ENCODE data around the gene DPH2. TPM values are rescaled to one million over a fixed set of nuclear protein-coding genes. Genes with fewer than 3 reads are reported as not detected.

DPH2 gene
- total and polyA plus RNA-seq, 2 of the 8 experiments (the other 6 are each of a cell fraction or from before 2014, with no cell fraction given): 64.9 to 92.1 TPM

DNA sequence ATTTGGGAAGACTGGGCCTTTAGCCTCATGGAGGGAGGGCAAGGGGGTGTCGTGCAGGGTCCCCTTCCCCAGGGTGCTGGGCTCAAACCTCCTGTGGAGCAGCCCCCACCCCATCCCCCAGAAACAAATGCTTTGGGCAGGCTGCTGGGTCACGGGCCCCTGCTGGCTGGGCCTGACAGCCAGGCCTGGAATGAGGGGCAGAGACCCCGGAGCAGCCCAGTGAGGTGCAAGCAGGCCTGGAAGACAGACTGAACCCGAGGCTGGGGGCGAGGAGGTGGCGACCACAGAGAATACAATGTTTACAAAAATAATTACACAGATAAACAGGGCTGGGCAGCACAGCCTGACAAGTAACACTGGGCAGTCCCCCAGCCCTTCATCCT, 26.9 kb downstream of the DPH2 start:
- Histone ChIP-seq H3K14ac (ENCODE audit: insufficient read length) (no peak overlapping the region), H2BK12ac (ENCODE audit: low read depth, low read length) (no peak overlapping the region), H2AFZ (ENCODE audit: low read length) (no peak overlapping the region), H4K8ac (ENCODE audit: extremely low read depth, insufficient read depth, low read length) (no peak overlapping the region), H3K4ac (replicated peaks; ENCODE audit: insufficient read length, low read depth, low read length) (no peak overlapping the region), H3K18ac (ENCODE audit: extremely low read depth, low read length) (no peak overlapping the region), H4K5ac (ENCODE audit: insufficient read length, low read depth, low read length) (no peak overlapping the region), H2BK120ac (replicated peaks; ENCODE audit: low read depth, low read length) (no peak overlapping the region), H2BK20ac (ENCODE audit: low read length) (no peak overlapping the region), H2BK15ac (ENCODE audit: low read length) (no peak overlapping the region), H3K4me2 (ENCODE audit: insufficient read depth in 1 of 2, low read depth in 2 of 2, low read length in 2 of 2) (no peak overlapping the region), H4K20me1 (replicated peaks in 1 of 2; ENCODE audit: control insufficient read depth in 1 of 2, insufficient read depth in 2 of 2, low read length in 2 of 2) (peaks cover 2% of the 10 kb centered on the region in 2 experiments), H3K27me3 (replicated peaks in 1 of 4; ENCODE audit: control insufficient read depth in 3 of 4, extremely low read depth in 1 of 4, insufficient read depth in 3 of 4, low read length in 3 of 4) (no peaks in the 10 kb centered on the region), H3K4me1 (replicated peaks in 1 of 4; ENCODE audit: control insufficient read depth in 3 of 4, insufficient read depth in 4 of 4, low read length in 3 of 4) (peaks cover 0 to 4% (median 0%) of the 10 kb centered on the region in 4 experiments; a peak in 5 of 7 replicates), H3K79me2 (ENCODE audit: control insufficient read depth in 1 of 2, insufficient read depth in 2 of 2, low read length in 2 of 2) (no peaks in the 10 kb centered on the region), H4K91ac (replicated peaks; ENCODE audit: insufficient read length, low read length) (no peak overlapping the region), H3K9ac (replicated peaks in 1 of 4; ENCODE audit: extremely low read depth in 1 of 4, low read depth in 3 of 4, low read length in 3 of 4) (no peak overlapping the region), H3K36me3 (ENCODE audit: control insufficient read depth in 2 of 4, insufficient read depth in 4 of 4, low read length in 3 of 4) (peaks cover 0 to 10% (median 3%) of the 10 kb centered on the region in 4 experiments; a peak in 4 of 8 replicates), H2AK5ac (ENCODE audit: low read depth, low read length) (no peak overlapping the region), H3K27ac (ENCODE audit: low read depth, low read length) (no peak overlapping the region), H3K56ac (replicated peaks; ENCODE audit: insufficient read length, low read depth, low read length) (no peak overlapping the region), H3K9me3 (ENCODE audit: insufficient read depth in 2 of 2, low read depth in 1 of 2, low read length in 1 of 2) (no peaks in the 10 kb centered on the region), H3K79me1 (ENCODE audit: low read depth, low read length) (no peaks in the 10 kb centered on the region), H3K23ac (ENCODE audit: insufficient read length) (no peak overlapping the region), H3K23me2 (ENCODE audit: low read depth, low read length) (peaks cover 6% of the 10 kb centered on the region; the same call in 1 of the 2 replicates), H2BK5ac (ENCODE audit: low read depth, low read length) (no peak overlapping the region), H3K4me3 (ENCODE audit: extremely low read depth in 1 of 4, insufficient read depth in 2 of 4, low read depth in 3 of 4, low read length in 4 of 4) (no peak overlapping the region)
- TF ChIP-seq CHD2 (IDR thresholded peaks at IDR 0.05; ENCODE audit: low read length): no peak
- TF ChIP-seq TBP (IDR thresholded peaks at IDR 0.05; ENCODE audit: low read depth, low read length): no peak
- no peak for TF ChIP-seq TAF7 (optimal IDR thresholded peaks at IDR 0.05; ENCODE audit: borderline replicate concordance, low read depth, low read length)
- no peak for TF ChIP-seq YY1 (IDR thresholded peaks at IDR 0.05; ENCODE audit: low read depth, low read length)
- no peak for TF ChIP-seq BACH1 (IDR thresholded peaks at IDR 0.05; ENCODE audit: low read length)
- no peak for TF ChIP-seq GABPA (IDR thresholded peaks at IDR 0.05; ENCODE audit: borderline replicate concordance, insufficient read depth, low read length)
- TF ChIP-seq, protein P1, sequence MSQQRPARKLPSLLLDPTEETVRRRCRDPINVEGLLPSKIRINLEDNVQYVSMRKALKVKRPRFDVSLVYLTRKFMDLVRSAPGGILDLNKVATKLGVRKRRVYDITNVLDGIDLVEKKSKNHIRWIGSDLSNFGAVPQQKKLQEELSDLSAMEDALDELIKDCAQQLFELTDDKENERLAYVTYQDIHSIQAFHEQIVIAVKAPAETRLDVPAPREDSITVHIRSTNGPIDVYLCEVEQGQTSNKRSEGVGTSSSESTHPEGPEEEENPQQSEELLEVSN (IDR thresholded peaks at IDR 0.05): no peak
- no peak for TF ChIP-seq CEBPB (IDR thresholded peaks at IDR 0.05; ENCODE audit: low read depth, low read length)
- TF ChIP-seq KDM5A (IDR thresholded peaks at IDR 0.05; ENCODE audit: low read length): no peak
- WGBS, 2 experiments (ENCODE audit: extremely low coverage in 1 of 2, insufficient coverage in 1 of 2, insufficient read length in 1 of 2, insufficient replicate concordance in 2 of 2, low coverage in 1 of 2, low lambda C conversion rate in 2 of 2, missing lambda C conversion rate in 1 of 2): 91% methylated on average over 6 of the region's 6 CpGs; no CpG with 5 or more reads in 1 of the 2 experiments
- CTCF ChIA-PET (ENCODE audit: partially characterized antibody): interaction anchor here (1.0 to 21.8 kb wide), 5 partner anchors 9 to 51 kb away, joined by 3 to 478 read pairs (median 6); no protein-coding TSS in a partner anchor
- DNase-seq (ENCODE audit: low read depth in 1 of 2, low spot score in 2 of 2): no peak
- POLR2A ChIA-PET (ENCODE audit: partially characterized antibody): interaction anchor here (3.9 to 27.1 kb wide), 3 partner anchors 24 to 34 kb away, joined by 28 to 544 read pairs (median 189); partner anchors contain the start of genes ATP6V0B, B4GALT2, DPH2 and SLC6A9
- FAIRE-seq: no peak

Measured in H1 (cell line).